Transverse colon (tissue), 4 donors: ENCODE measurements around the gene PLK2.

ENCODE experiments used
- EP300 ChIP-seq: sonication (generic); formaldehyde crosslinking; IDR thresholded peaks from one replicate; pipeline ENCODE4 v1.6.1; 2017; ENCODE audit warnings: antibody characterized with exemption, low read depth
- POLR2A ChIP-seq: fragments of 450-650 bp; IDR thresholded peaks from one replicate; pipeline ENCODE4 v1.6.1; 2016; ENCODE audit warnings: antibody characterized with exemption, mild to moderate bottlenecking, moderate library complexity
- POLR2AphosphoS5 ChIP-seq, 3 donors: sonication (generic); formaldehyde crosslinking; IDR thresholded peaks; one replicate each; pipeline ENCODE4 v1.6.1; 2016; ENCODE audit warnings: antibody characterized with exemption in 3 of 3
- TF ChIP-seq, protein P1 (sequence below), 5 experiments: fragments of 200-600 bp in 3 of 5; fragments of 450-650 bp in 2 of 5; sonication (generic) in 3 of 5; IDR thresholded peaks; 1 replicate in 2 of 5; 2 replicates in 3 of 5; pipeline ENCODE4 v1.5.1; 2016 to 2017; ENCODE audit warnings: antibody characterized with exemption in 5 of 5, inconsistent platforms in 3 of 5, mild to moderate bottlenecking in 2 of 5, moderate library complexity in 1 of 5

- TF ChIP-seq, protein P1, sequence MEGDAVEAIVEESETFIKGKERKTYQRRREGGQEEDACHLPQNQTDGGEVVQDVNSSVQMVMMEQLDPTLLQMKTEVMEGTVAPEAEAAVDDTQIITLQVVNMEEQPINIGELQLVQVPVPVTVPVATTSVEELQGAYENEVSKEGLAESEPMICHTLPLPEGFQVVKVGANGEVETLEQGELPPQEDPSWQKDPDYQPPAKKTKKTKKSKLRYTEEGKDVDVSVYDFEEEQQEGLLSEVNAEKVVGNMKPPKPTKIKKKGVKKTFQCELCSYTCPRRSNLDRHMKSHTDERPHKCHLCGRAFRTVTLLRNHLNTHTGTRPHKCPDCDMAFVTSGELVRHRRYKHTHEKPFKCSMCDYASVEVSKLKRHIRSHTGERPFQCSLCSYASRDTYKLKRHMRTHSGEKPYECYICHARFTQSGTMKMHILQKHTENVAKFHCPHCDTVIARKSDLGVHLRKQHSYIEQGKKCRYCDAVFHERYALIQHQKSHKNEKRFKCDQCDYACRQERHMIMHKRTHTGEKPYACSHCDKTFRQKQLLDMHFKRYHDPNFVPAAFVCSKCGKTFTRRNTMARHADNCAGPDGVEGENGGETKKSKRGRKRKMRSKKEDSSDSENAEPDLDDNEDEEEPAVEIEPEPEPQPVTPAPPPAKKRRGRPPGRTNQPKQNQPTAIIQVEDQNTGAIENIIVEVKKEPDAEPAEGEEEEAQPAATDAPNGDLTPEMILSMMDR (IDR thresholded peaks at IDR 0.05): no peak
- TF ChIP-seq POLR2A (no peak), POLR2AphosphoS5 (IDR thresholded peaks at IDR 0.05) (no peak), EP300 (no peak)
Measured at GRCh38 chr5:58457050-58457449, 2.8 kb downstream of the PLK2 start.
